Stimulated activated CD8-positive, alpha-beta memory T cell treated with anti-CD3 and anti-CD28 coated beads, Interleukin-2, amount 100 ng/mL, for 1 hour (primary cell): ENCODE measurements around the gene GOLGA3.
"Not testable (repeated sequence)": the region's sequence is repeated elsewhere in the genome, so short reads cannot be mapped to it uniquely, and the experiment has no call there.

Source experiments
- DNase-seq, 2 donors: peaks; one replicate each; pipeline ENCODE4 v3.0.0-alpha.2; 2020; ENCODE audit warnings: low read depth in 2 of 2

Gene GOLGA3

GRCh38 chr12:132828706-132829534, at the start of gene GOLGA3:
GOLGA3 (minus strand) TSS chr12:132828869; CDS start chr12:132822128, 6,741 bp downstream.
- DNase-seq, result peak; percentile 91 to 92

GRCh38 chr12:132874620-132875019, 46.0 kb upstream of the GOLGA3 start:
- DNase-seq, result not testable (repeated sequence)

- DNase-seq, result no peak
These were observed 45.5 kb upstream of the GOLGA3 start for GRCh38 chr12:132874175-132874574.

GRCh38 chr12:132873724-132874123, 45.1 kb upstream of the GOLGA3 start:
- DNase-seq, result no peak

- DNase-seq, result no peak
These were observed 44.3 kb upstream of the GOLGA3 start for GRCh38 chr12:132872975-132873421.

- no peak for DNase-seq
These were observed 43.6 kb upstream of the GOLGA3 start for GRCh38 chr12:132872073-132872855.

GRCh38 chr12:132869551-132869950, 40.9 kb upstream of the GOLGA3 start:
- no peak for DNase-seq

- DNase-seq, result no peak
These were observed 37.7 kb upstream of the GOLGA3 start for GRCh38 chr12:132866251-132866828.

- no peak for DNase-seq
These were observed 32.9 kb upstream of the GOLGA3 start for GRCh38 chr12:132861558-132861957.

- DNase-seq, result no peak
These were observed 30.1 kb upstream of the GOLGA3 start for GRCh38 chr12:132858718-132859266.

- not testable (repeated sequence) for DNase-seq
These were observed 28.4 kb upstream of the GOLGA3 start for GRCh38 chr12:132857019-132857418.

- no peak for DNase-seq
These were observed 27.9 kb upstream of the GOLGA3 start for GRCh38 chr12:132856581-132856980.

- not testable (repeated sequence) for DNase-seq
These were observed 26.5 kb upstream of the GOLGA3 start for GRCh38 chr12:132855211-132855610.

GRCh38 chr12:132853285-132854092, 24.8 kb upstream of the GOLGA3 start:
- DNase-seq, result no peak

- no peak for DNase-seq
These were observed 23.8 kb upstream of the GOLGA3 start for GRCh38 chr12:132852496-132852895.

- no peak for DNase-seq
These were observed 22.8 kb upstream of the GOLGA3 start for GRCh38 chr12:132851465-132851864.

- no peak for DNase-seq
These were observed 21.6 kb upstream of the GOLGA3 start for GRCh38 chr12:132850291-132850690.

GRCh38 chr12:132848521-132848920, 19.9 kb upstream of the GOLGA3 start:
- DNase-seq, result no peak

GRCh38 chr12:132847363-132848356, 19.0 kb upstream of the GOLGA3 start:
- DNase-seq, result no peak

- DNase-seq, result not testable (repeated sequence)
These were observed 16.0 kb upstream of the GOLGA3 start for GRCh38 chr12:132844681-132845080.
